Measurements from ENCODE around the gene SPATA25.
"Not testable (repeated sequence)": the region's sequence is repeated elsewhere in the genome, so short reads cannot be mapped to it uniquely, and the experiment has no call there.

SPATA25 gene

GRCh38 chr20:45887346-45887715 is at the start of gene SPATA25:
SPATA25 (minus strand) TSS chr20:45887622; CDS start chr20:45887590, 32 bp downstream.
- DNase-seq, result no peak

GRCh38 chr20:45935416-45936046 is 48.1 kb upstream of the SPATA25 start:
- DNase-seq, result no peak

GRCh38 chr20:45934586-45935415 is 47.4 kb upstream of the SPATA25 start, which contains the start of gene PCIF1:
PCIF1 (plus strand) TSS chr20:45934683; CDS start chr20:45939000, 4,317 bp downstream.
- DNase-seq, result peak; percentile 96

GRCh38 chr20:45934046-45934585 is 46.7 kb upstream of the SPATA25 start:
- peak; percentile 62 for DNase-seq

- DNase-seq, result peak; percentile 69
Measured at GRCh38 chr20:45933266-45934045, 46.0 kb upstream of the SPATA25 start.

GRCh38 chr20:45931680-45932079 is 44.3 kb upstream of the SPATA25 start:
- not testable (repeated sequence) for DNase-seq

- no peak for DNase-seq
Measured at GRCh38 chr20:45927071-45927878, 39.9 kb upstream of the SPATA25 start.

GRCh38 chr20:45926731-45927070 is 39.3 kb upstream of the SPATA25 start:
- DNase-seq, result no peak

- DNase-seq, result no peak
Measured at GRCh38 chr20:45925821-45926506, 38.5 kb upstream of the SPATA25 start.

- DNase-seq, result no peak
Measured at GRCh38 chr20:45924391-45925261, 37.2 kb upstream of the SPATA25 start.

- DNase-seq, result no peak
Measured at GRCh38 chr20:45921337-45922189, 34.1 kb upstream of the SPATA25 start.

- DNase-seq, result no peak
Measured at GRCh38 chr20:45920462-45921336, 33.3 kb upstream of the SPATA25 start.

GRCh38 chr20:45919542-45920399 is 32.3 kb upstream of the SPATA25 start:
- DNase-seq, result no peak

- DNase-seq, result no peak
Measured at GRCh38 chr20:45918779-45919537, 31.5 kb upstream of the SPATA25 start.

GRCh38 chr20:45918182-45918737 is 30.8 kb upstream of the SPATA25 start:
- DNase-seq, result no peak

GRCh38 chr20:45917790-45918141 is 30.3 kb upstream of the SPATA25 start:
- DNase-seq, result no peak

- no peak for DNase-seq
Measured at GRCh38 chr20:45913116-45913515, 25.7 kb upstream of the SPATA25 start.

Data from NCI-H1092 (cell line).